Heart left ventricle (tissue), 16 donors: ENCODE measurements around the gene PLEKHA6. TPM values are rescaled to one million over a fixed set of nuclear protein-coding genes. Genes with fewer than 3 reads are reported as not detected.
"Not testable (repeated sequence)": the region's sequence is repeated elsewhere in the genome, so short reads cannot be mapped to it uniquely, and the experiment has no call there.

ENCODE experiments used
- ATAC-seq, 4 donors: fragments of 200-7000 bp; cut with Tn5 transposase; one replicate each; pipeline ENCODE4 v1.9.1; 2020 to 2022; ENCODE audit warnings: moderate library complexity in 4 of 4, mild to moderate bottlenecking in 3 of 4, moderate number of reproducible peaks in 1 of 4
- DNase-seq, 5 donors: peaks; one replicate each; pipeline ENCODE4 v3.0.0-alpha.2; 2020
- H3K27ac ChIP-seq, 12 donors: fragments of 200-600 bp; sonication (generic) in 4 of 12; one replicate each; pipeline versions ENCODE4 v1.5.0 to v1.8.0; 2016 to 2022; ENCODE audit warnings: mild to moderate bottlenecking in 2 of 12
- H3K27me3 ChIP-seq, 9 donors: fragments of 200-600 bp; sonication (generic) in 2 of 9; one replicate each; pipeline versions ENCODE4 v1.5.1 to v1.8.0; 2016 to 2022; ENCODE audit warnings: mild to moderate bottlenecking in 3 of 9
- H3K36me3 ChIP-seq, 9 donors: fragments of 200-600 bp; sonication (generic) in 2 of 9; one replicate each; pipeline versions ENCODE4 v1.5.0 to v1.8.0; 2018 to 2022; ENCODE audit warnings: mild to moderate bottlenecking in 2 of 9
- H3K4me1 ChIP-seq, 12 donors: fragments of 200-600 bp; sonication (generic) in 4 of 12; one replicate each; pipeline versions ENCODE4 v1.5.0 to v1.8.0; 2016 to 2022; ENCODE audit warnings: mild to moderate bottlenecking in 3 of 12
- H3K4me3 ChIP-seq, 12 donors: fragments of 200-600 bp; sonication (generic) in 4 of 12; one replicate each; pipeline versions ENCODE4 v1.5.0 to v1.8.0; 2017 to 2022; ENCODE audit warnings: mild to moderate bottlenecking in 9 of 12, moderate library complexity in 4 of 12
- H3K9me3 ChIP-seq, 12 donors: fragments of 200-600 bp; sonication (generic) in 4 of 12; one replicate each; pipeline versions ENCODE4 v1.5.0 to v1.8.0; 2016 to 2022; ENCODE audit warnings: mild to moderate bottlenecking in 1 of 12
- POLR2A ChIP-seq, 2 donors: fragments of 450-650 bp; IDR thresholded peaks; one replicate each; pipeline ENCODE4 v1.6.1; 2017; ENCODE audit warnings: antibody characterized with exemption in 2 of 2, mild to moderate bottlenecking in 2 of 2, moderate library complexity in 2 of 2
- WGBS, 4 donors: extraction: QIAGEN DNeasy Blood & Tissue Kit in 2 of 4; methylation state at CpG; one replicate each; pipeline versions ENCODE4 v1.1.5 to v1.1.7; 2013 to 2018; 5-methylcytosine and 5-hydroxymethylcytosine counted together
- intact Hi-C, 10 donors: fragments of 100-400 bp; cut with DNase I; formaldehyde crosslinking; loops; one replicate each; pipeline versions ENCODE4 v1.11.1 to v1.14.2; 2022
- polyA plus RNA-seq, 2 donors: library from polyadenylated mRNA; stranded (reverse); fragments of 200-250 nt; gene quantifications; one replicate each; pipeline ENCODE4 v1.2.3, GENCODE V29; 2013
- total RNA-seq, 9 donors: library from RNA; depleted of rRNA in 2 of 9; stranded (reverse); fragments of >200 nt in 2 of 9; fragmentation: NEBNext Ultra II Directional in 3 of 9; extraction: Animal tissue kit (Norgen Biotek cat#: 25700) in 3 of 9; gene quantifications; one replicate each; pipeline versions ENCODE4 v1.1.0 to v1.2.4, GENCODE V29; 2016 to 2023
- TF ChIP-seq, protein P1 (sequence below), 12 donors: fragments of 200-600 bp; sonication (generic) in 4 of 12; IDR thresholded peaks; one replicate each; pipeline versions ENCODE4 v1.5.0 to v1.8.0; 2018 to 2022; ENCODE audit warnings: antibody characterized with exemption in 12 of 12, mild to moderate bottlenecking in 5 of 12
- donor health status: ischemic (EF 13 %, LVEDD 7.1; RV severe dilation, severe dysfunction).
- donor health status: healthy with polysubstance abuse.
- donor health status: DM: no; HTN: yes; CAD: no.
- donor health status: DM: no; HTN: no; CAD: no.
- donor health status: ischemic (EF 25% LVEDD 6.9; RV normal size, moderate dysfunction).
- donor health status: ischemic (EF 25% LVEDD 5.7; RV mildly dilated, moderate dysfunction).
- donor health status: healthy.
- donor health status: DM: yes; HTN: yes; CAD: no.
- donor health status: ischemic (EF 35%, LVEDD 5.7; RV mildly dilated, moderate dysfunction).
- donor health status: nonischemic (EF 11% LVEDD 7.7; RV severe dilation, severe dysfunction).
- donor health status: DM: yes; HTN: yes; CAD: no.
- donor health status: PGD.
- donor health status: ischemic (EF 29% LVEDD 5.4; RV normal size, mild dysfunction).
- donor health status: nonischemic (EF 23%, LVEDD 6.1; RV moderate dilation, normal function).

The PLEKHA6 gene
- total and polyA plus RNA-seq, 11 donors, result 5.2 to 33.2 (median 18.9) TPM

GRCh38 chr1:204242920-204243319 lies 116.8 kb downstream of the PLEKHA6 start:
- Histone ChIP-seq H3K27ac (no peak overlapping the region), H3K27me3 (no peaks in the 10 kb centered on the region), H3K4me1 (no peaks in the 10 kb centered on the region), H3K36me3 (peaks cover 0 to 94% (median 22%) of the 10 kb centered on the region in 9 donors), H3K9me3 (no peaks in the 10 kb centered on the region), H3K4me3 (no peak overlapping the region)
- intact Hi-C loops, result no loop called here
- ATAC-seq (no peak), DNase-seq (no peak)
- WGBS, 4 donors, result 94 to 98% (median 96%) methylated on average over 10 of the region's 10 CpGs
- no peak for TF ChIP-seq POLR2A (IDR thresholded peaks at IDR 0.05)
- TF ChIP-seq, protein P1, sequence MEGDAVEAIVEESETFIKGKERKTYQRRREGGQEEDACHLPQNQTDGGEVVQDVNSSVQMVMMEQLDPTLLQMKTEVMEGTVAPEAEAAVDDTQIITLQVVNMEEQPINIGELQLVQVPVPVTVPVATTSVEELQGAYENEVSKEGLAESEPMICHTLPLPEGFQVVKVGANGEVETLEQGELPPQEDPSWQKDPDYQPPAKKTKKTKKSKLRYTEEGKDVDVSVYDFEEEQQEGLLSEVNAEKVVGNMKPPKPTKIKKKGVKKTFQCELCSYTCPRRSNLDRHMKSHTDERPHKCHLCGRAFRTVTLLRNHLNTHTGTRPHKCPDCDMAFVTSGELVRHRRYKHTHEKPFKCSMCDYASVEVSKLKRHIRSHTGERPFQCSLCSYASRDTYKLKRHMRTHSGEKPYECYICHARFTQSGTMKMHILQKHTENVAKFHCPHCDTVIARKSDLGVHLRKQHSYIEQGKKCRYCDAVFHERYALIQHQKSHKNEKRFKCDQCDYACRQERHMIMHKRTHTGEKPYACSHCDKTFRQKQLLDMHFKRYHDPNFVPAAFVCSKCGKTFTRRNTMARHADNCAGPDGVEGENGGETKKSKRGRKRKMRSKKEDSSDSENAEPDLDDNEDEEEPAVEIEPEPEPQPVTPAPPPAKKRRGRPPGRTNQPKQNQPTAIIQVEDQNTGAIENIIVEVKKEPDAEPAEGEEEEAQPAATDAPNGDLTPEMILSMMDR (IDR thresholded peaks at IDR 0.05), result no peak

DNA sequence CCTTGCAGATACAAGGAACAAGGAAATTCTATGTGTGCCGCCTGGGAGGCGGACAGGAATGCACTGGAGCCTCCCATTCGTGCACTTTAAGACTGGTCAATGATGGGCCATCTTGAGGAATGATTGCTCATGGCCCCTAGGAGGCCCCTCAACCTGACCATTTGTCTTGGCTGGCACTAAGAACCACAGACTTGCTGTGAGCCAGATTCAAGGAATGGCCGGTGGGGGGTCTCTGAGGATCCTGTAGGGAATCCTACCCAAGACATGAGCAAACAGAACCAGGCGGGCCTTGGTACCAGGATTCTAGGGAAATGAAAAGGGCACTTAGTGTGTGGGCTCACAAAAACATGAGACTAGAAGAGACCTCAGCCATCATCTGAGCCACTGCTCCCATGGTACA lies 117.8 kb downstream of the PLEKHA6 start:
- TF ChIP-seq, protein P1 (IDR thresholded peaks at IDR 0.05), result no peak
- TF ChIP-seq POLR2A (IDR thresholded peaks at IDR 0.05), result no peak
- Histone ChIP-seq H3K9me3 (no peaks in the 10 kb centered on the region), H3K36me3 (peaks cover 0 to 88% (median 22%) of the 10 kb centered on the region in 9 donors), H3K27ac (no peak overlapping the region), H3K27me3 (no peaks in the 10 kb centered on the region), H3K4me1 (no peaks in the 10 kb centered on the region), H3K4me3 (no peak overlapping the region)
- WGBS, 4 donors, result 94 to 99% (median 97%) methylated on average over 5 of the region's 5 CpGs
- ATAC-seq (no peak), DNase-seq (no peak)
- intact Hi-C loops, result no loop called here

DNA sequence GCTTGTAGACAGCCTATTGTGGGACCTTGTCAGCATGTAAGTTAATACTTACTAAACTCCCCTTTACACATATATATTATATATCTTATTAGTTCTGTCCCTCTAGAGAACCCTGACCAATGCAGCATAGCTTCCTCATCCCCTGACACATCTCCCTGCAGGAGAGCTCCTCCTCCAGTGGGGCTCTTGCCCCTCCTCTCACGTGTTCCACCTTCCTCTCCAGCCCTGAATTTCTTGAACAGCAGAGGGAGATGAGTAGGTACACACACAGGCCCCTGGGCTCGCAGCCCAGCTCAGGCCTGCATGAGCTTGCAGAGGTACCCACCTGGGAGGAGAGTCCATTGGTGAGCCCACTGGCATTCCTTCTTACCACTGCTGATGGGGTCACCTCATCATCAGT lies 118.7 kb downstream of the PLEKHA6 start:
- ATAC-seq (peak in 1 of 4 donors; percentile 13), DNase-seq (no peak)
- Histone ChIP-seq H3K27me3 (no peaks in the 10 kb centered on the region), H3K4me1 (no peaks in the 10 kb centered on the region), H3K36me3 (peaks cover 0 to 82% (median 22%) of the 10 kb centered on the region in 9 donors), H3K27ac (no peak overlapping the region), H3K4me3 (no peak overlapping the region), H3K9me3 (no peaks in the 10 kb centered on the region)
- no peak for TF ChIP-seq POLR2A (IDR thresholded peaks at IDR 0.05)
- TF ChIP-seq, protein P1 (IDR thresholded peaks at IDR 0.05), result no peak
- WGBS, 4 donors, result 63 to 74% (median 73%) methylated on average over 2 of the region's 2 CpGs
- intact Hi-C loops, result no loop called here

DNA sequence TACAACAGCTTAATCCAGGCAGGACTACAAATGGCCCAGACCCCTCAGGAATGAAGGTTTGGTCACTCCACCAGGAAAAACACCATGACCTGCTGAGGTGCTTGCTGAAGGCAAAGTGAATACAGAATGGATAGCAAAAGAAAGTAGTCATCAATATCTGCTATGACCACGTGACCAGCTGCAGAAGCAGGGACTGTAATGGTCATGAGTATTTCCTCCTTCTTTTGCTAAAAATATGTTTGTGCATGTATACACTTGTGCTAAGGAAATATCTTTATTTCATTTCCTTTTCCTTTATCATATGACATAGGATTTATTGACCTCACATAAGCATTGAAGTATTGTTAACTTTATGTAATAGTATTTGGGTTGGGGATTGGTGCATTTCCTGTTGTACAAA lies 119.5 kb downstream of the PLEKHA6 start:
- intact Hi-C loops, result no loop called here
- no peaks in the 10 kb centered on the region for H3K4me1 ChIP-seq
- TF ChIP-seq POLR2A (IDR thresholded peaks at IDR 0.05), result no peak
- TF ChIP-seq, protein P1 (IDR thresholded peaks at IDR 0.05), result no peak
- peaks cover 0 to 79% (median 15%) of the 10 kb centered on the region in 9 donors for H3K36me3 ChIP-seq
- H3K27ac ChIP-seq, result no peak overlapping the region
- no peaks in the 10 kb centered on the region for H3K27me3 ChIP-seq
- H3K9me3 ChIP-seq, result no peaks in the 10 kb centered on the region
- WGBS, 4 donors, result 80 to 94% (median 90%) methylated on average over 1 of the region's 1 CpG
- H3K4me3 ChIP-seq, result no peak overlapping the region
- DNase-seq, result no peak
- ATAC-seq, result no peak

- H3K27ac ChIP-seq, intact Hi-C loops, H3K4me3 ChIP-seq, ATAC-seq, H3K4me1 ChIP-seq, H3K27me3 ChIP-seq, DNase-seq, H3K9me3 ChIP-seq: not testable (repeated sequence)
- peaks cover 0 to 74% (median 7%) of the 10 kb centered on the region in 9 donors for H3K36me3 ChIP-seq
- WGBS, 4 donors, result 79 to 88% (median 86%) methylated on average over 3 of the region's 3 CpGs
Observed at GRCh38 chr1:204239401-204239800, 120.3 kb downstream of the PLEKHA6 start.

DNA sequence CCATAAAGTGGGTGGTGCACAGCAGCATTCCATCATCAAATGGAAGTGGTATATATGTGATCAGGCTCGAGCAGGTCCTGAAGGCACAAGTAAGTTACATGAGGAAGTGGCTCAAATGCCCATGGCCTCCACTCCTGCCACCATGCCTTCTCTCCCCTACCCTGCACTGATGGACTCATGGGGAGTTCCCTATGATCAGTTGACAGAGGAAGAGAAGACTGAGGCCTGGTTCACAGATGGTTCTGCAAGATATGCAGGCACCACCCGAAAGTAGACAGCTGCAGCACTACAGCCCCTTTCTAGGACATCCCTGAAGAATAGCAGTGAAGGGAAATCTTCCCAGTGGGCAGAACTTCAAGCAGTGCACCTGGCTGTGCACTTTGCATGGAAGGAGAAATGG lies 121.2 kb downstream of the PLEKHA6 start:
- H3K27me3 ChIP-seq, H3K27ac ChIP-seq, ATAC-seq, H3K9me3 ChIP-seq, intact Hi-C loops, H3K4me1 ChIP-seq, DNase-seq, H3K4me3 ChIP-seq: not testable (repeated sequence)
- H3K36me3 ChIP-seq, result peaks cover 0 to 80% (median 6%) of the 10 kb centered on the region in 9 donors
- 89 to 96% (median 94%) methylated on average over 2 of the region's 2 CpGs for WGBS, 4 donors

GRCh38 chr1:204237515-204237914 lies 122.2 kb downstream of the PLEKHA6 start:
- H3K27me3 ChIP-seq, ATAC-seq, DNase-seq, H3K4me1 ChIP-seq, H3K4me3 ChIP-seq, H3K9me3 ChIP-seq, intact Hi-C loops, H3K27ac ChIP-seq: not testable (repeated sequence)
- H3K36me3 ChIP-seq, result peaks cover 0 to 80% (median 6%) of the 10 kb centered on the region in 9 donors
- 95 to 100% (median 99%) methylated on average over 1 of the region's 1 CpG for WGBS, 4 donors
